Nephron progenitor cell (in vitro differentiated cells): ENCODE results near the gene PLA2G7.

Experiments used
- DNase-seq: peaks from one replicate; pipeline ENCODE4 v3.0.0; 2021
- H3K27ac Mint-ChIP-seq: 2 replicates; pipeline ENCODE4 v1.8.0; 2021; ENCODE audit warnings: mild to moderate bottlenecking, moderate library complexity, mixed read lengths
- H3K27me3 Mint-ChIP-seq: 2 replicates; pipeline ENCODE4 v1.8.0; 2021; ENCODE audit warnings: mild to moderate bottlenecking, low read depth, mixed read lengths; ENCODE audit not compliant: poor library complexity
- H3K36me3 Mint-ChIP-seq: 2 replicates; pipeline ENCODE4 v1.8.0; 2021; ENCODE audit warnings: low read depth, mixed read lengths
- H3K4me1 Mint-ChIP-seq: 2 replicates; pipeline ENCODE4 v1.8.0; 2021; ENCODE audit warnings: mixed read lengths
- H3K4me3 Mint-ChIP-seq: 2 replicates; pipeline ENCODE4 v1.8.0; 2021; ENCODE audit warnings: mild to moderate bottlenecking, moderate library complexity, mixed read lengths
- H3K9me3 Mint-ChIP-seq: 2 replicates; pipeline ENCODE4 v1.8.0; 2021; ENCODE audit warnings: mild to moderate bottlenecking, moderate library complexity, mixed read lengths
- CTCF ChIP-seq: fragments of 200-600 bp; sonication (generic); IDR thresholded peaks from 2 replicates; pipeline ENCODE4 v1.5.0; 2021; ENCODE audit warnings: antibody characterized with exemption

Gene PLA2G7

GRCh38 chr6:46704562-46704961 lies 30.6 kb downstream of the PLA2G7 start:
- Mint-ChIP-seq H3K27ac (no peak overlapping the region), H3K27me3 (peaks cover 9% of the 10 kb centered on the region), H3K9me3 (peaks cover 5% of the 10 kb centered on the region), H3K4me1 (peaks cover 19% of the 10 kb centered on the region), H3K36me3 (no peaks in the 10 kb centered on the region), H3K4me3 (no peak overlapping the region)
- no peak for DNase-seq
- no peak for TF ChIP-seq CTCF

- Mint-ChIP-seq H3K27me3 (peaks cover 9% of the 10 kb centered on the region), H3K27ac (no peak overlapping the region), H3K4me3 (no peak overlapping the region), H3K9me3 (no peaks in the 10 kb centered on the region), H3K36me3 (no peaks in the 10 kb centered on the region), H3K4me1 (peaks cover 6% of the 10 kb centered on the region)
- TF ChIP-seq CTCF = no peak
- no peak for DNase-seq
Observed at GRCh38 chr6:46699970-46700369, 35.2 kb downstream of the PLA2G7 start.

- no peak overlapping the region for H3K4me3 Mint-ChIP-seq
- peaks cover 5% of the 10 kb centered on the region for H3K9me3 Mint-ChIP-seq
- no peaks in the 10 kb centered on the region for H3K4me1 Mint-ChIP-seq
- no peak for TF ChIP-seq CTCF
- H3K36me3 Mint-ChIP-seq = no peaks in the 10 kb centered on the region
- H3K27me3 Mint-ChIP-seq = peaks cover 9% of the 10 kb centered on the region
- H3K27ac Mint-ChIP-seq = no peak overlapping the region
- no peak for DNase-seq
Observed at GRCh38 chr6:46690911-46691451, 44.2 kb downstream of the PLA2G7 start.

GRCh38 chr6:46690141-46690755 lies 44.9 kb downstream of the PLA2G7 start:
- no peak overlapping the region for H3K4me3 Mint-ChIP-seq
- no peak overlapping the region for H3K27ac Mint-ChIP-seq
- no peak for TF ChIP-seq CTCF
- H3K27me3 Mint-ChIP-seq = peaks cover 9% of the 10 kb centered on the region
- no peak for DNase-seq
- H3K9me3 Mint-ChIP-seq = peaks cover 5% of the 10 kb centered on the region
- H3K36me3 Mint-ChIP-seq = no peaks in the 10 kb centered on the region
- H3K4me1 Mint-ChIP-seq = no peaks in the 10 kb centered on the region

GRCh38 chr6:46689657-46690056 lies 45.5 kb downstream of the PLA2G7 start:
- Mint-ChIP-seq H3K36me3 (no peaks in the 10 kb centered on the region), H3K9me3 (peaks cover 5% of the 10 kb centered on the region), H3K27ac (no peak overlapping the region), H3K4me3 (no peak overlapping the region), H3K4me1 (no peaks in the 10 kb centered on the region), H3K27me3 (peaks cover 9% of the 10 kb centered on the region)
- no peak for DNase-seq
- TF ChIP-seq CTCF = no peak

- no peak overlapping the region for H3K27ac Mint-ChIP-seq
- no peaks in the 10 kb centered on the region for H3K36me3 Mint-ChIP-seq
- DNase-seq = no peak
- H3K9me3 Mint-ChIP-seq = peaks cover 5% of the 10 kb centered on the region
- peaks cover 9% of the 10 kb centered on the region for H3K27me3 Mint-ChIP-seq
- TF ChIP-seq CTCF = no peak
- H3K4me3 Mint-ChIP-seq = no peak overlapping the region
- H3K4me1 Mint-ChIP-seq = no peaks in the 10 kb centered on the region
Observed at GRCh38 chr6:46688966-46689335, 46.2 kb downstream of the PLA2G7 start.
